Renal pelvis (tissue), 4 donors: ENCODE measurements around the gene WBP2. TPM values are rescaled to one million over a fixed set of nuclear protein-coding genes. Genes with fewer than 3 reads are reported as not detected.

Source experiments
- DNase-seq: peaks from one replicate; pipeline ENCODE4 v3.0.0-alpha.2; 2013
- polyA plus RNA-seq, 3 donors: library from polyadenylated mRNA; unstranded; fragments of 120-200 nt; gene quantifications; one replicate each; pipeline ENCODE4 v1.2.1, GENCODE V29; 2013; ENCODE audit not compliant: insufficient read length in 3 of 3

WBP2 gene
- polyA plus RNA-seq, 3 donors: 82.9 to 89.7 (median 88.1) TPM

- no peak for DNase-seq
These were observed 22.9 kb downstream of the WBP2 start for GRCh38 chr17:75832164-75832651.

DNA sequence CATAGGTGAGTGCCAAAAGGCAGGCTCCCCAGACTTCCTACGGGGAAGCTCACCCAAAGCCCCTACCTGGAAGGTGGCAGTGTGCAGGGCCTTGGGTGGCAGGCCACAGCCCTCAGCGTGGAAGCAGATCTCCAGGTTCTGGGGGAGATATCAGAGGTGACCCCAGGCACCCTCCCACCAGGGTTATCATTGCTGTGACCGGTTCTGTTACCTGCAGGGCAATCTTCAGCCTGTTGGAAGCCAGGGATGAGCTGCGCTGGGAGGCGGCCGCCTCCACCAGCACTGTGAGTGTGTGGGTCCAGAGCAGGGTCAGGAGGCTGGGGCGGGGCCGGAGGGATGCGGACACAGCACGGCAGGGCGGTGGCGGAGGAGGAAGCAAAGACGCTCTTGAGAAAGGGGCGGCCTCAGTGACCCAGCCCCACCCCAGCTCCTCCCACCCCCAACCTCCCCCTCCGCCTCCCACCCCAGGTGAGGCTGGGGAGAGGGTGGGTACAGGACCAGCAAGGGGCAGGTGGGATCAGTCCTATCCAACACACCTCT lies 24.0 kb downstream of the WBP2 start:
- no peak for DNase-seq

DNA sequence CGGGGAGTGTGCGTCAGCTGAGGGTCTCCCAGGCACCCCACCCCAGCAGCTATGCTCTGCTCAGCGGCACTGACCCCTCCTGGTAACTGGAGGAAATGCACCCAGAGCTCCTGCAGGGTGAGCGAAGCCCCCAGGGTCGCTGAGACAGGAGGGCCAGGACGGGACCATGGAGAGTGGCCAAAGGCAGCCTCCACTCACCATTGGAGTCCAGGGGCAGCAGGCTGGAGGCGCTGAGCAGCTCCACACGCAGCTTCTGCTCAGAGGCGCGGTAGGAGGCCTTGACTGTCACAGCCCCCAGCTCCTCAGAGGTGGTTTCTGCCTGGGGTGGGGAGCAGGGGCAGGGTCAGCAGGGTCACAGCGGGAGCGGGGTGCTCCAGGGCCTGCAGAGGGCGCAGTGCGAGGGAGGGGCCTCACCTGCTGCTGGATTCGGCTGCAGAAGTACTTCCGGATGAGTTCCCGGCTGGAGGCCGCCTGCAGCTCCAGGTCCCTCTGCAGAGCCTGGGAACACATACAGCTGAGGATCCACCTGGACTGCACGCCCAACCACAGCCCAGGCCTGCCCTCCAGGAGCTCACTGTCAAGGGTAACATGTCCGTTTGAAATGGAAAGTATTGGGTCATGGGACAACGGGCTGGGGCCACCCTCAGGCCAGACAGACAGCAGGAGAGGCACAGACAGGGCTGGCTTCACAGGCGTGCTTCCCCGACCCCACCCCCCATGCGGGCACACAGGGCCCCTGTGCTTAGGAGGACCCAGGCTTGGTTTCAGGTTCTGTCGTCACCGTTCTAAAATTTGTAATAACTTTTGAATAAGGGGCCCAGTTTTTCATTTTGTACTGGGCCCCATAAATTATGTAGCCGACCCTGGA lies 24.7 kb downstream of the WBP2 start:
- DNase-seq: no peak

DNA sequence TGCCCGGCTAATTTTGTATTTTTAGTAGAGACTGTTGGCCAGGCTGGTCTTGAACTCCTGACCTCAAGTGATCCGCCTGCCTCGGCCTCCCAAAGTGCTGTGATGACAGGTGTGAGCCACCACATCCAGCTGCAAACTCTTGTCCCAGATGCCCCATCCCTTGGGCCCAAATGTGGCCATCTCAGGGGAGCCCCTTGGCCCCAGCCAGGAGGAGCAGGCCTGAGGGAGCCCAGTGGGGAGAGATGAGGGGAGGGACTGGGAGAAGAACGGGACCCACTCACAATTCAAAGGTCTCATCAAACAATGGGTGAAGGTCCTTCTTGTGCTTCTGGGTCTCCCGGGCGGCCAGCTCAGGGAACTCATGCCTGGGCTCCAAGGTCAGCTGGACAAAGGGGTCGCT lies 25.4 kb downstream of the WBP2 start:
- no peak for DNase-seq

DNA sequence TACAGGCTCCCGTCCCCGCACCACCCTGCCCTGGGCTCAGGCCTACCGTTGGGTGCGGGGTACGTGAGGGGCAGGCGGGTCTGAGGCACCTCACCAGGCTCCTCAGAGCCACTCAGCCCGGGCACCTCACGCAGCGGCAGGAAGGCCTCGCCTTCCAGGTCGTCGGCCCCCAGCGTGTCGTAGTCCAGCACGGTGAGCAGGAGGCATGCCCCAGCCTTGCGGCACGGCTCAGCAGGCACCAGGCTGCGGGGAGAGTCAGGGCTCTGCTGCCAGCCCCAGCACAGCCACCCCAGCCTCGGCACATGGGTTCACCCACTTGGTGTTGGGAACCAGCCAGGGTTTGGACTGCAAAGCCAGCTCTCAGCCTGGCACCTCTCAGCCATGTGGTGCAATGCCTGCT lies 26.4 kb downstream of the WBP2 start:
- DNase-seq: no peak

DNA sequence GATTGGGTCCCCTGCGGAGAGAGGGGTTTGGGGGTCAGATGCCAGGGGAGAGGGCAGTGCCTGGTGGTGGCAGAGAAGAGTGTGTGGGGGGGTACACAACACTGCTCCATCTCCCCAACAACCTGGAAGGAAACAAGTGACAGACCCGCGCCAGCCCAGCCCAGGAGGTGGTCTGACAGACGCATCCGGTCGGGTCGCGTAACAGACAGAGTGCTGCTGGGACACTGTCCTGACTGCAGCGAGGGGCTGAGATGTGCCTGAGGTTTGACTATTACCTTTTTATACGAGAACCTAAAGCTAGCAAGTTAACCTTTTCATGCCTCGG lies 27.1 kb downstream of the WBP2 start:
- DNase-seq: no peak

DNA sequence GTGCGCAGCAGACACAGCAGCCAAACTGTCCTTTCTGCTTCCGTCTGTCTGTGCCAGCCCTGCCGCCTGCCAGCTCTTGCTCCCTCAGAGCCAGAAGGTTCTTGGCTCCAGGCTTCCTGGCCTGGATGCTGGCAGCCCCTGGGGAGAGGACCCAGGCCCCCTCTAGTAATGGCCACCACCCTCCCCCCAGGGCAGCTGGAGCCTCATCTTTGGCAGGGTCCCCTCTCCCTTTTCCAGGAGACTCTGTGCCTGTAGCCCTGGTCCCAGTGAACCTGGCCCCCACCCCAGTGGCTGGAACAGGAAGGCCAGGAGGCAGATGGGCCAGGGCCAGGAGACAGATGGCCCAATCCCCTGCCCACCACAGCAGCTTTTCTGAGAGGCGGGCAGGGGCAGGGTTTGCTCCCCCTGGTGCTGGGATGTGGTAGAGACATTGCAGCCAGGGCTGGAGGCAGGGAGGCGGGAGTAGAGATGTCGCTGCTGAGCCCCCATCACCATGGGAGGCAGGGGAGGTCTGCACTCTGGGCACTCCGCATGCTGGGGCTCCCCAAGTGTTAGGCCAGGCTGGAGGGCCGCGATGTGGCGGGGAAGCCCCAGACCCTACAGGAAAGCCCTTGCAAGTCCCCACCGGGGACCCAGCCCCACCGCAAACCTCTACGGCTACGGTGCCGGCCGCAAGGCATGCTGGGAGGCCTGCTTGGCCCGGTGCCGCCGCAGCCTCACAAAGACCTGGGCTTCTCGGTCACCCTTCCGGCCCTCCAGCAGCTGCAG lies 27.6 kb downstream of the WBP2 start:
- peak; percentile 54 for DNase-seq

GRCh38 chr17:75826561-75827307 lies 28.4 kb downstream of the WBP2 start:
- no peak for DNase-seq

GRCh38 chr17:75825748-75826370 lies 29.3 kb downstream of the WBP2 start:
- DNase-seq: no peak

DNA sequence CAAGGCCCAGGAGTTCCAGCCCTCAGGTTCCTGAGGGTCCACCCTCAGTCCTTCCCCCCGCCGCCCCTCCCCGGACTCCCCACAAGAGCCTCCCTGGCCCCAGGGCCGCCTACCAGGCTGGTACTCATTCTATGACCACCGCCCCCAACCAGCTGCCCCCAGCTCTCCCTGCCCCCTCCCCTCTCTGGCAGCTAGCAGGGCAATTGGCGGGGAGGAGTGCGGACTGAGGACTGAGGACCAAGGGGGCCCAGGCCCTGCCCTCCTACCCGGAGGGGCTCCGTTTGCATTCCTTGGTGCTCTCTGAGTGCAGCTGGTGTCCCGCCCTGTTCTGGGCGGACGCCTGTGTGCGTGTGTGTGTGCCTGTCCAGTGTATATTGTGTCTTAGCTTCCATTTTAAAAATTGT lies 30.0 kb downstream of the WBP2 start:
- no peak for DNase-seq

DNA sequence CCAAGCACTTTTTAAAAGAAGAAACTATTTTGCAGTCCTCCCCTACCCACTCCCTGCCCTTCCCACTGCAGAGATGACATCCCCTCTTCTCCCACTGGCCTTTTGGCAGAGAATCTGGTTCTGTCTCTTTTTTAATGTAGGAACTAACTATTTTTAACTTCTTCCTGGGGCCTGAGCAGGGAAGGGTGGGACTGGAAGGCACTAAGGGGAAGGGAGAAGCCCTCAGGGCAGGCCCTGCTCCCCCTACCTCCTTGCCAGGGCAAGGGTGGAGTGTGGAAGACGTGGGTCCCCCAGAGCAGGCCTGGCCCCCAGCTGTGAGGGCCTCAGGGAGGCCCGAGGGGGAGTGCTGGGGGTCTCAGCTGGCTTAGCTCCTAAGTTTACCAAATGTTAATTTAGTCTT lies 30.5 kb downstream of the WBP2 start:
- no peak for DNase-seq

DNA sequence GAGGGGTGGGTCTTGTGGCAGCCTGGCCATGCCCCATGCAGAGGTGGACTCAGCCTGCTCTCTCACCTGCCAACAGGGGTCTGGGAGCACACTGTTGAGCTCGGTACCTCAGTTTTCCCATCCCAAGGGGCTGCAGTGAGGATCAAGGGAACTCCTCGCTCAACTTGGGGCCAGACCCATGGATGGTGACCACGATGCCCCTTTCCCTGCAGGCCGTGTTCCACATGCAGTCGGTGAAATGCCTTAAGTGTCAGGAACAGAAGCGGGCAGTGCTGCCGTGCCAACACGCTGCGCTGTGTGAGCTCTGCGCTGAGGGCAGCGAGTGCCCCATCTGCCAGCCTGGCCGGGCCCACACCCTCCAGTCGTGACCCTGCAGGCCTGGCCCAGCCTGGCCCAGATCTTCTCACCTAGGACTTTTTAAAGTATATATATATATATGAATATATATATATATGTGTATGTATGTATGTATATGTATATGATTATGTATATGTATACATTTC lies 31.0 kb downstream of the WBP2 start:
- no peak for DNase-seq

GRCh38 chr17:75823257-75824041 lies 31.7 kb downstream of the WBP2 start:
- DNase-seq: no peak

GRCh38 chr17:75822800-75823166 lies 32.4 kb downstream of the WBP2 start:
- DNase-seq: no peak

- no peak for DNase-seq
These were observed 32.9 kb downstream of the WBP2 start for GRCh38 chr17:75822119-75822799.

GRCh38 chr17:75821552-75821951 lies 33.6 kb downstream of the WBP2 start:
- DNase-seq: no peak

GRCh38 chr17:75820094-75821080 lies 34.7 kb downstream of the WBP2 start:
- no peak for DNase-seq

DNA sequence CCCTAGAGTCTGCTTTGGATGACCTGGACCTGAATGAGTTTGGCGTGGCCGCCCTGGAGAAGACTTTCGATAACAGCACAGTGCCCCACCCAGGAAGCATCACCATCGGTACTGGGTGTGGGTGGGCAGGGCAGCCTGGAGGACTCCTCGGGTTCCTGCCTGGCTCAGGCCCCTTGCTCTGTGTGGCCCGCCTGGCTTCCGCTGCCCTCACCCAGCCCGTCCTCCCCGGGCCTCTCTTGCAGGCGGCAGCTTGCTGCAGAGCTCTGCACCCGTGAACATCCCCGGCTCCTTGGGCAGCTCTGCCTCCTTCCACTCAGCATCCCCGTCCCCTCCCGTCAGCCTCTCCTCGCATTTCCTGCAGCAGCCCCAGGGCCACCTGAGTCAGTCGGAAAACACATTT lies 35.5 kb downstream of the WBP2 start:
- DNase-seq: no peak

GRCh38 chr17:75819116-75819515 lies 36.0 kb downstream of the WBP2 start:
- DNase-seq: no peak
